Hepatocyte (in vitro differentiated cells): Measurements from ENCODE around the gene PACSIN2. TPM values are rescaled to one million over a fixed set of nuclear protein-coding genes. Genes with fewer than 3 reads are reported as not detected.

Experiments
- DNase-seq: peaks from one replicate; pipeline ENCODE4 v3.0.0-alpha.2; 2016; ENCODE audit warnings: low spot score
- H2AFZ ChIP-seq: fragments of 200-600 bp; sonication (generic); 2 replicates; pipeline ENCODE4 v1.6.0; 2016; ENCODE audit warnings: antibody characterized with exemption, mild to moderate bottlenecking
- H3K27ac ChIP-seq: fragments of 200-600 bp; sonication (generic); 2 replicates; pipeline ENCODE4 v1.5.1; 2016; ENCODE audit warnings: mild to moderate bottlenecking
- H3K27me3 ChIP-seq: fragments of 200-600 bp; sonication (generic); 2 replicates; pipeline ENCODE4 v1.6.1; 2016
- H3K36me3 ChIP-seq: fragments of 200-600 bp; sonication (generic); replicated peaks from 2 replicates; pipeline ENCODE4 v1.5.1; 2016; ENCODE audit warnings: low read depth; ENCODE audit not compliant: insufficient read depth
- H3K4me1 ChIP-seq: fragments of 200-600 bp; sonication (generic); 2 replicates; pipeline ENCODE4 v1.5.1; 2016; ENCODE audit warnings: mild to moderate bottlenecking, moderate library complexity; ENCODE audit not compliant: insufficient read depth
- H3K4me2 ChIP-seq: fragments of 200-600 bp; sonication (generic); 2 replicates; pipeline ENCODE4 v1.6.0; 2016
- H3K4me3 ChIP-seq: fragments of 200-600 bp; sonication (generic); 2 replicates; pipeline ENCODE4 v1.5.1; 2016; ENCODE audit warnings: mild to moderate bottlenecking
- H3K79me2 ChIP-seq: fragments of 200-600 bp; sonication (generic); 2 replicates; pipeline ENCODE4 v1.6.0; 2017; ENCODE audit warnings: mild to moderate bottlenecking
- H3K9me2 ChIP-seq: fragments of 200-600 bp; sonication (generic); replicated peaks from 2 replicates; pipeline ENCODE4 v1.6.0; 2017; ENCODE audit warnings: mild to moderate bottlenecking; ENCODE audit not compliant: insufficient read depth
- H3K9me3 ChIP-seq: fragments of 200-600 bp; sonication (generic); 2 replicates; pipeline ENCODE4 v1.5.1; 2016; ENCODE audit warnings: low read depth, mild to moderate bottlenecking
- H4K20me1 ChIP-seq: fragments of 200-600 bp; sonication (generic); 2 replicates; pipeline ENCODE4 v1.6.0; 2016; ENCODE audit warnings: mild to moderate bottlenecking; ENCODE audit not compliant: insufficient read depth, poor library complexity, severe bottlenecking
- EZH2 ChIP-seq: fragments of 200-600 bp; sonication (generic); IDR thresholded peaks from 2 replicates; pipeline ENCODE4 v1.6.1; 2016; ENCODE audit warnings: antibody characterized with exemption, mild to moderate bottlenecking, borderline replicate concordance
- EZH2phosphoT487 ChIP-seq: fragments of 200-600 bp; sonication (generic); IDR thresholded peaks from one replicate; pipeline ENCODE4 v1.6.1; 2018; ENCODE audit warnings: antibody characterized with exemption, mild to moderate bottlenecking, low read depth, moderate library complexity; ENCODE audit not compliant: unreplicated experiment, severe bottlenecking
- WGBS: methylation state at CpG from one replicate; pipeline ENCODE4 v1.1.6; 2016; ENCODE audit warnings: low lambda C conversion rate; ENCODE audit errors: missing lambda C conversion rate; 5-methylcytosine and 5-hydroxymethylcytosine counted together
- polyA plus RNA-seq: library from polyadenylated mRNA; unstranded; fragments of >200 nt; fragmentation: Nextera tagmentation; extraction: Ambion mirVana; gene quantifications from 2 replicates; pipeline ENCODE4 v1.2.1, GENCODE V29; 2016
- total RNA-seq: library from RNA; depleted of rRNA; stranded (reverse); fragments of >200 nt; gene quantifications from 2 replicates; pipeline ENCODE4 v1.2.3, GENCODE V29; 2014
- TF ChIP-seq, protein P1 (sequence below): fragments of 200-600 bp; sonication (generic); IDR thresholded peaks from 2 replicates; pipeline ENCODE4 v1.5.1; 2016; ENCODE audit warnings: antibody characterized with exemption, mild to moderate bottlenecking; ENCODE audit not compliant: poor library complexity

PACSIN2 gene
- total and polyA plus RNA-seq, 2 experiments from 2014 or later, result 77.7 to 86.3 TPM

DNA sequence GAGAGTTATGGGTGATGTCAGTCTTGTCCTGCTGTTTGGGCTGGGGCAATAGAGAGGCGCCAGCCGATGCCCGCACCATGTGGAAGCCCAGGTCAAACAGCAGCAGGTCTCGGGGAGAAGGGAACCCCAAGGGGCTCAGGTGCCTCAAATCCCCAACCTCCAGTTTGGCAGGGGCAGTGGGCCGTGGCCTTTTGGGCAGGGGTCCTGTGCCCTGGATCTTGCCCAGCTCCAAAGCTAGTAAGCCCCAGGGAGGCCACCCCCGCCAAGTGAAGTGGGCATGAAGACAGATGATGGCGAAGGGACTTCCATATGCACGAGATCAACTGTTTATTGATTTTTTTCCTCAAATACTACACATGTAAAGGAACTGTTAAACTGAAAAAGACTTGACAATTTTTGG lies 145.5 kb downstream of the PACSIN2 start:
- no peak overlapping the region for H3K27ac ChIP-seq
- DNase-seq, result no peak

DNA sequence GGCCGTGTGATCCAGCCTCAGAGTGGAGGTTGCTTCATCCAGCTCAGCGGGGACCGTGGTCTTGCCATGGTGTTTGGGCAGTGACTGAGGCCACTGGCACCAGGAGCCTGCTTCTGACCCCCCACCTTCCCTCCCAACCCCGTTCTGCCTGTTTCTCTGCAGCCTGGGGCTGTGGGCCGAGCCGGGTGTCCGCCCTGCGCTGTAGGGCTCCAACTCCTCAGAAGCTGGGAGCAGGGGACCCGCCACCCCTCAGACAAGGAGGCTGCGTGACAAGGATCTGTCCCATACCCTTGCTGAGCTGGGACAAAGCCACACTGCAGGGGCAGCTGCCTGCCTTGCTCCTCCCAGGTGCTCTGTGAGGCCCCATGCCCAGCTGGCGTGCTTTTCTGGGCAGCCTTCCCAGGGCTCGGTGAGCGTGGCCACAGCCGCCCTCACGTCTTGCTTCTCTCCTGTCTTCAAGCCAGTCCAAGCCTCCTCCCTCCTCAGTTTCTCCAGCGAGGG lies 146.1 kb downstream of the PACSIN2 start:
- no peaks in the 10 kb centered on the region for H3K9me3 ChIP-seq
- no peak for DNase-seq
- H3K27ac ChIP-seq, result peak overlapping the region; percentile 53
- no peak overlapping the region for H3K4me2 ChIP-seq
- TF ChIP-seq EZH2, result no peak
- TF ChIP-seq, protein P1, sequence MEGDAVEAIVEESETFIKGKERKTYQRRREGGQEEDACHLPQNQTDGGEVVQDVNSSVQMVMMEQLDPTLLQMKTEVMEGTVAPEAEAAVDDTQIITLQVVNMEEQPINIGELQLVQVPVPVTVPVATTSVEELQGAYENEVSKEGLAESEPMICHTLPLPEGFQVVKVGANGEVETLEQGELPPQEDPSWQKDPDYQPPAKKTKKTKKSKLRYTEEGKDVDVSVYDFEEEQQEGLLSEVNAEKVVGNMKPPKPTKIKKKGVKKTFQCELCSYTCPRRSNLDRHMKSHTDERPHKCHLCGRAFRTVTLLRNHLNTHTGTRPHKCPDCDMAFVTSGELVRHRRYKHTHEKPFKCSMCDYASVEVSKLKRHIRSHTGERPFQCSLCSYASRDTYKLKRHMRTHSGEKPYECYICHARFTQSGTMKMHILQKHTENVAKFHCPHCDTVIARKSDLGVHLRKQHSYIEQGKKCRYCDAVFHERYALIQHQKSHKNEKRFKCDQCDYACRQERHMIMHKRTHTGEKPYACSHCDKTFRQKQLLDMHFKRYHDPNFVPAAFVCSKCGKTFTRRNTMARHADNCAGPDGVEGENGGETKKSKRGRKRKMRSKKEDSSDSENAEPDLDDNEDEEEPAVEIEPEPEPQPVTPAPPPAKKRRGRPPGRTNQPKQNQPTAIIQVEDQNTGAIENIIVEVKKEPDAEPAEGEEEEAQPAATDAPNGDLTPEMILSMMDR, result no peak
- TF ChIP-seq EZH2phosphoT487, result no peak
- peaks cover 3% of the 10 kb centered on the region for H3K4me1 ChIP-seq
- no peaks in the 10 kb centered on the region for H4K20me1 ChIP-seq
- no peak overlapping the region for H2AFZ ChIP-seq
- H3K36me3 ChIP-seq, result no peaks in the 10 kb centered on the region
- WGBS, result 92% methylated on average over 16 of the region's 16 CpGs
- H3K9me2 ChIP-seq, result no peaks in the 10 kb centered on the region
- H3K4me3 ChIP-seq, result no peak overlapping the region
- H3K79me2 ChIP-seq, result no peaks in the 10 kb centered on the region
- H3K27me3 ChIP-seq, result no peaks in the 10 kb centered on the region

More for the DNA sequence above, 145.5 kb downstream of the PACSIN2 start:
- no peaks in the 10 kb centered on the region for H3K36me3 ChIP-seq
- no peaks in the 10 kb centered on the region for H3K9me3 ChIP-seq
- 96% methylated on average over 8 of the region's 8 CpGs for WGBS
- no peak overlapping the region for H3K4me3 ChIP-seq
- TF ChIP-seq, protein P1, result no peak
- H3K4me2 ChIP-seq, result no peak overlapping the region
- no peaks in the 10 kb centered on the region for H3K9me2 ChIP-seq
- no peaks in the 10 kb centered on the region for H3K79me2 ChIP-seq
- peaks cover 3% of the 10 kb centered on the region for H3K4me1 ChIP-seq
- H3K27me3 ChIP-seq, result no peaks in the 10 kb centered on the region
- no peak overlapping the region for H2AFZ ChIP-seq
- no peaks in the 10 kb centered on the region for H4K20me1 ChIP-seq

DNA sequence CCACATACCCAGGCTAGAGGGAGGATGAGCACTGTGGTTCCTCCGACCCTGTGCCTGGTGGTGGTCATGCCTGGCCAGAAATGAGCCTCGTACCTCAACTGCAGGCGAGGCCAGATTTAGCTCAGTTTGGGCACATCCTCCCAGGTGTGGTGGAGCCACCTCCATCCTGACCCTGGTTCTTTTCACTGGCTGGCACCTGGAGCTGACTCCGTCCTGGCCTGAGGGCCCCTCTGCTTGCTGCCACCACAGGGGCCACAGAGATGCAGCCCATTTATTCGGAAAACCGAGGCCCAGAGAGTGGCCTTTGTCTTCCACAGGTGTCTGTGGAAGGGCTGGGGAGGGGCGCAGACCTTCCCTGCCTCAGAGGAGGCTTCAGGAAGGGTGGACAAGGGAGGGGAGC lies 148.8 kb downstream of the PACSIN2 start:
- 92% methylated on average over 7 of the region's 7 CpGs for WGBS
- Histone ChIP-seq H2AFZ (no peak overlapping the region), H3K9me2 (no peaks in the 10 kb centered on the region), H4K20me1 (no peaks in the 10 kb centered on the region), H3K27me3 (no peaks in the 10 kb centered on the region), H3K36me3 (no peaks in the 10 kb centered on the region), H3K4me3 (no peak overlapping the region), H3K4me1 (peaks cover 9% of the 10 kb centered on the region), H3K4me2 (no peak overlapping the region), H3K27ac (no peak overlapping the region), H3K79me2 (no peaks in the 10 kb centered on the region), H3K9me3 (no peaks in the 10 kb centered on the region)
- TF ChIP-seq EZH2 (no peak), EZH2phosphoT487 (no peak)
- TF ChIP-seq, protein P1, result no peak
- no peak for DNase-seq

DNA sequence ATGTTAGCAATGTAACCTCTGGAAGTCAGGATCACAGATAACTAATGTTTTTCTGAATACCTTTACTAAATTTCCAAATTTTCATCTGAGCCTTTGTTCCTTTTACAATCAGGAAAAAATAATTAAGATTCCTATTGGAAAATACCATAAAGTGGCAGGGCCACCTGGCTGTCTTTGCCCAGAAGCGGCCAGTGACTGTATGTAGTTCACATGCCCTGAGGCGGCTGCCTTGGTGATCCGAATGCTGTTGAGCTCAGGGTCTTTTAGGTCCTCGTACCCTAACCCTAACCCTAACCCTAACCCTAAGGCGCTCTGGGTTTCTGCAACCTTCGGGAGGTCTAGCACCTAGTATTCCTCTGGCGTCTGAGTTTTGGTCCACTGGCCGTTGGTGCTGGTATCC lies 149.4 kb downstream of the PACSIN2 start:
- Histone ChIP-seq H2AFZ (no peak overlapping the region), H3K27ac (no peak overlapping the region), H3K4me1 (peaks cover 9% of the 10 kb centered on the region), H4K20me1 (no peaks in the 10 kb centered on the region), H3K4me3 (no peak overlapping the region), H3K36me3 (no peaks in the 10 kb centered on the region), H3K27me3 (no peaks in the 10 kb centered on the region), H3K4me2 (no peak overlapping the region), H3K79me2 (no peaks in the 10 kb centered on the region), H3K9me2 (no peaks in the 10 kb centered on the region), H3K9me3 (no peaks in the 10 kb centered on the region)
- no peak for DNase-seq
- TF ChIP-seq EZH2 (no peak), EZH2phosphoT487 (no peak)
- TF ChIP-seq, protein P1, result no peak
- WGBS, result 95% methylated on average over 8 of the region's 8 CpGs
